HepG2 (cell line): ENCODE results near the gene ATG2A. TPM values are rescaled to one million over a fixed set of nuclear protein-coding genes. Genes with fewer than 3 reads are reported as not detected.

Source experiments
- CBX1 ChIP-seq: IDR thresholded peaks from one replicate; pipeline ENCODE4 v1.6.1; 2016; ENCODE audit warnings: antibody characterized with exemption, low read depth
- ELF4 ChIP-seq: sonication (generic); formaldehyde crosslinking; IDR thresholded peaks from 2 replicates; pipeline ENCODE4 v1.5.0; 2020; ENCODE audit warnings: missing genetic modification reagents, mild to moderate bottlenecking, moderate library complexity, borderline replicate concordance
- MTA1 ChIP-seq: sonication (generic); formaldehyde crosslinking; IDR thresholded peaks from 2 replicates; pipeline ENCODE4 v1.4.0; 2020; ENCODE audit warnings: missing genetic modification reagents, mild to moderate bottlenecking, borderline replicate concordance
- NBN ChIP-seq: fragments of 450-650 bp; conservative IDR thresholded peaks from 2 replicates; pipeline ENCODE4 v1.6.1; 2017
- ONECUT2 ChIP-seq: sonication (generic); formaldehyde crosslinking; IDR thresholded peaks from 2 replicates; pipeline ENCODE4 v1.4.0; 2020; ENCODE audit warnings: missing genetic modification reagents
- POGZ ChIP-seq: sonication (generic); formaldehyde crosslinking; IDR thresholded peaks from 2 replicates; pipeline ENCODE4 v1.4.0; 2020; ENCODE audit warnings: mild to moderate bottlenecking, missing genetic modification reagents
- SATB2 ChIP-seq: sonication (generic); formaldehyde crosslinking; IDR thresholded peaks from 2 replicates; pipeline ENCODE4 v1.5.0; 2020; ENCODE audit warnings: missing genetic modification reagents
- U2AF1 ChIP-seq: fragments of 200-400 bp; formaldehyde crosslinking; optimal IDR thresholded peaks from 2 replicates; pipeline ENCODE3; 2017; ENCODE audit warnings: mild to moderate bottlenecking, low read depth, low read length
- ZNF235 ChIP-seq: sonication (generic); formaldehyde crosslinking; IDR thresholded peaks from 2 replicates; pipeline ENCODE4 v1.8.1; 2023; ENCODE audit warnings: mild to moderate bottlenecking, missing genetic modification reagents, borderline replicate concordance
- ZNF432 ChIP-seq: sonication (generic); formaldehyde crosslinking; IDR thresholded peaks from 2 replicates; pipeline ENCODE4 v1.5.0; 2020; ENCODE audit warnings: missing genetic modification reagents, mild to moderate bottlenecking, borderline replicate concordance
- ZNF557 ChIP-seq: sonication (generic); formaldehyde crosslinking; IDR thresholded peaks from 2 replicates; pipeline ENCODE4 v1.4.0; 2020; ENCODE audit warnings: missing genetic modification reagents
- ZNF839 ChIP-seq: sonication (generic); formaldehyde crosslinking; IDR thresholded peaks from 2 replicates; pipeline ENCODE4 v1.4.0; 2020; ENCODE audit warnings: missing genetic modification reagents, mild to moderate bottlenecking, borderline replicate concordance
- polyA plus RNA-seq, 8 experiments: library from polyadenylated mRNA; depleted of rRNA in 3 of 8; stranded (reverse) in 7 of 8; unstranded in 1 of 8; fragments of >200 nt; fragmentation: Illumina TruSeq in 4 of 8; extraction: Trizol in 4 of 8; gene quantifications; 2 replicates each; pipeline versions ENCODE4 v1.2.1 to v1.2.3, GENCODE V29; 2011 to 2016; ENCODE audit warnings: low read depth in 4 of 8, missing spikeins in 1 of 8, mixed read lengths in 1 of 8; ENCODE audit not compliant: insufficient read depth in 1 of 8
- total RNA-seq, 5 experiments: library from RNA; depleted of rRNA; stranded (reverse); fragments of >200 nt; fragmentation: Illumina TruSeq; extraction: Trizol; gene quantifications; 2 replicates each; pipeline ENCODE4 v1.2.3, GENCODE V29; 2016; ENCODE audit warnings: low read depth in 1 of 5
- TF ChIP-seq, protein P1 (sequence below): sonication (generic); formaldehyde crosslinking; IDR thresholded peaks from 2 replicates; pipeline ENCODE4 v1.5.0; 2020; ENCODE audit warnings: mild to moderate bottlenecking, missing genetic modification reagents, borderline replicate concordance
- TF ChIP-seq, protein P2 (sequence below): sonication (generic); formaldehyde crosslinking; IDR thresholded peaks from 2 replicates; pipeline ENCODE4 v1.5.0; 2020; ENCODE audit warnings: mild to moderate bottlenecking, missing genetic modification reagents, borderline replicate concordance
- TF ChIP-seq, protein P3 (sequence below), 2 experiments: sonication (generic) in 1 of 2; formaldehyde crosslinking in 1 of 2; IDR thresholded peaks; 2 replicates each; pipeline versions ENCODE4 v1.5.1 to v1.6.1; 2011 to 2020; ENCODE audit warnings: borderline replicate concordance in 1 of 2, low read depth in 1 of 2, low read length in 1 of 2, mild to moderate bottlenecking in 1 of 2, missing genetic modification reagents in 1 of 2, moderate library complexity in 1 of 2
- TF ChIP-seq, protein P4 (sequence below): sonication (generic); formaldehyde crosslinking; IDR thresholded peaks from 2 replicates; pipeline ENCODE4 v1.9.0; 2022; ENCODE audit warnings: missing genetic modification reagents, mild to moderate bottlenecking, borderline replicate concordance
- TF ChIP-seq, protein P5 (sequence below): sonication (generic); formaldehyde crosslinking; IDR thresholded peaks from 2 replicates; pipeline ENCODE4 v1.5.0; 2020; ENCODE audit warnings: missing genetic modification reagents

The ATG2A gene
- total and polyA plus RNA-seq, 2 of the 13 experiments (the other 11 are each of a cell fraction or from before 2014, with no cell fraction given): 6.7 to 8.0 TPM

DNA sequence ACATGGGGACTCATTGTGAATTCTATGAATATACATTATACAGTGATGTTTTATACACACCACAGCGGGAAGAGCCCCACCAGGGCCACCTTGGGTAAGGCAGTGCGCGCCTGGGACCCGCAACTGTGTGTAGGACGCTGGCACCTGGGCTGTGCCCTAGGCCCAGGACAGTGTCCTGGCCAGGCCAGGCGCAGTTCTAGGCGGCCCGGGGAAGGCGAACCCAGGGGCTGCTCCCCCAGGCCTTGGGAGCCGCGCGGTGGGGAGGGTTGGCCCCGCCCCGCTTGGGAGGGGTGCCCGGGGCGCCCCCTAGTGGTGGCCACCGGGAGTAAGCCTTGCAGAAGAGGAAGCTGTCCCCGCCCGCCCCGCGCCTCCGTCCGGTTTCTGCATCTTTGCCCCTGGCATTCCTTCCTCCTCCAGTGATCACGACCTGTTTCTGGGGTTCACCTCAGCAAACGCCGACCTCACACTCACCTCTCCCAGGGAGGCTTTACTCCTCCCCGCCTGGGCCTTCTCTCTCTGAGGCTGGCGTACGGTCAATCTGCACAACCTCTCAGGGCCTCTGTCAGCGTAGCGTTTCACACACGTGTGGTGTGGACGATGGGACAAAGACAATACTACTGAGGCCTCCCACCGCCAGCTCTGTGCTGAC, 29.1 kb downstream of the ATG2A start (continued):
- TF ChIP-seq POGZ (CRISPR knock-in tag): peak; percentile 48; the same call in 1 of the 2 replicates
- TF ChIP-seq ZNF432 (CRISPR knock-in tag): no peak
- no peak for TF ChIP-seq SATB2 (CRISPR knock-in tag)
- TF ChIP-seq ELF4 (CRISPR knock-in tag): no peak
- peak; percentile 22; the same call in 1 of the 2 replicates for TF ChIP-seq MTA1 (CRISPR knock-in tag)
- TF ChIP-seq, protein P1, sequence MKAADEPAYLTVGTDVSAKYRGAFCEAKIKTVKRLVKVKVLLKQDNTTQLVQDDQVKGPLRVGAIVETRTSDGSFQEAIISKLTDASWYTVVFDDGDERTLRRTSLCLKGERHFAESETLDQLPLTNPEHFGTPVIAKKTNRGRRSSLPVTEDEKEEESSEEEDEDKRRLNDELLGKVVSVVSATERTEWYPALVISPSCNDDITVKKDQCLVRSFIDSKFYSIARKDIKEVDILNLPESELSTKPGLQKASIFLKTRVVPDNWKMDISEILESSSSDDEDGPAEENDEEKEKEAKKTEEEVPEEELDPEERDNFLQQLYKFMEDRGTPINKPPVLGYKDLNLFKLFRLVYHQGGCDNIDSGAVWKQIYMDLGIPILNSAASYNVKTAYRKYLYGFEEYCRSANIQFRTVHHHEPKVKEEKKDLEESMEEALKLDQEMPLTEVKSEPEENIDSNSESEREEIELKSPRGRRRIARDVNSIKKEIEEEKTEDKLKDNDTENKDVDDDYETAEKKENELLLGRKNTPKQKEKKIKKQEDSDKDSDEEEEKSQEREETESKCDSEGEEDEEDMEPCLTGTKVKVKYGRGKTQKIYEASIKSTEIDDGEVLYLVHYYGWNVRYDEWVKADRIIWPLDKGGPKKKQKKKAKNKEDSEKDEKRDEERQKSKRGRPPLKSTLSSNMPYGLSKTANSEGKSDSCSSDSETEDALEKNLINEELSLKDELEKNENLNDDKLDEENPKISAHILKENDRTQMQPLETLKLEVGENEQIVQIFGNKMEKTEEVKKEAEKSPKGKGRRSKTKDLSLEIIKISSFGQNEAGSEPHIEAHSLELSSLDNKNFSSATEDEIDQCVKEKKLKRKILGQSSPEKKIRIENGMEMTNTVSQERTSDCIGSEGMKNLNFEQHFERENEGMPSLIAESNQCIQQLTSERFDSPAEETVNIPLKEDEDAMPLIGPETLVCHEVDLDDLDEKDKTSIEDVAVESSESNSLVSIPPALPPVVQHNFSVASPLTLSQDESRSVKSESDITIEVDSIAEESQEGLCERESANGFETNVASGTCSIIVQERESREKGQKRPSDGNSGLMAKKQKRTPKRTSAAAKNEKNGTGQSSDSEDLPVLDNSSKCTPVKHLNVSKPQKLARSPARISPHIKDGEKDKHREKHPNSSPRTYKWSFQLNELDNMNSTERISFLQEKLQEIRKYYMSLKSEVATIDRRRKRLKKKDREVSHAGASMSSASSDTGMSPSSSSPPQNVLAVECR (CRISPR knock-in tag): peak; percentile 65; the same call in 1 of the 2 replicates
- TF ChIP-seq, protein P2, sequence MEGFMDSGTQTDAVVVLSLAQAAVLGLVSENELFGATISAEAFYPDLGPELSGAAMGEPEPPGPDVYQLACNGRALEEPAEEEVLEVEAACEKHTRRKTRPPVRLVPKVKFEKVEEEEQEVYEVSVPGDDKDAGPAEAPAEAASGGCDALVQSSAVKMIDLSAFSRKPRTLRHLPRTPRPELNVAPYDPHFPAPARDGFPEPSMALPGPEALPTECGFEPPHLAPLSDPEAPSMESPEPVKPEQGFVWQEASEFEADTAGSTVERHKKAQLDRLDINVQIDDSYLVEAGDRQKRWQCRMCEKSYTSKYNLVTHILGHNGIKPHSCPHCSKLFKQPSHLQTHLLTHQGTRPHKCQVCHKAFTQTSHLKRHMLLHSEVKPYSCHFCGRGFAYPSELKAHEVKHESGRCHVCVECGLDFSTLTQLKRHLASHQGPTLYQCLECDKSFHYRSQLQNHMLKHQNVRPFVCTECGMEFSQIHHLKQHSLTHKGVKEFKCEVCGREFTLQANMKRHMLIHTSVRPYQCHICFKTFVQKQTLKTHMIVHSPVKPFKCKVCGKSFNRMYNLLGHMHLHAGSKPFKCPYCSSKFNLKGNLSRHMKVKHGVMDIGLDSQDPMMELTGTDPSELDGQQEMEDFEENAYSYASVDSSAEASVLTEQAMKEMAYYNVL: peak; percentile 47; the same call in 1 of the 2 replicates
- TF ChIP-seq U2AF1: peak; percentile 8
- TF ChIP-seq, protein P3, sequence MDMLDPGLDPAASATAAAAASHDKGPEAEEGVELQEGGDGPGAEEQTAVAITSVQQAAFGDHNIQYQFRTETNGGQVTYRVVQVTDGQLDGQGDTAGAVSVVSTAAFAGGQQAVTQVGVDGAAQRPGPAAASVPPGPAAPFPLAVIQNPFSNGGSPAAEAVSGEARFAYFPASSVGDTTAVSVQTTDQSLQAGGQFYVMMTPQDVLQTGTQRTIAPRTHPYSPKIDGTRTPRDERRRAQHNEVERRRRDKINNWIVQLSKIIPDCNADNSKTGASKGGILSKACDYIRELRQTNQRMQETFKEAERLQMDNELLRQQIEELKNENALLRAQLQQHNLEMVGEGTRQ (IDR thresholded peaks at IDR 0.05; ENCODE audit: low read depth, low read length): no peak
- TF ChIP-seq, protein P3 (CRISPR knock-in tag; IDR thresholded peaks at IDR 0.05; ENCODE audit: borderline replicate concordance): no peak
- no peak for TF ChIP-seq NBN
- TF ChIP-seq ZNF557 (CRISPR knock-in tag): peak; percentile 64; the same call in 1 of the 2 replicates
- TF ChIP-seq ZNF839 (CRISPR knock-in tag): no peak
- TF ChIP-seq, protein P4, sequence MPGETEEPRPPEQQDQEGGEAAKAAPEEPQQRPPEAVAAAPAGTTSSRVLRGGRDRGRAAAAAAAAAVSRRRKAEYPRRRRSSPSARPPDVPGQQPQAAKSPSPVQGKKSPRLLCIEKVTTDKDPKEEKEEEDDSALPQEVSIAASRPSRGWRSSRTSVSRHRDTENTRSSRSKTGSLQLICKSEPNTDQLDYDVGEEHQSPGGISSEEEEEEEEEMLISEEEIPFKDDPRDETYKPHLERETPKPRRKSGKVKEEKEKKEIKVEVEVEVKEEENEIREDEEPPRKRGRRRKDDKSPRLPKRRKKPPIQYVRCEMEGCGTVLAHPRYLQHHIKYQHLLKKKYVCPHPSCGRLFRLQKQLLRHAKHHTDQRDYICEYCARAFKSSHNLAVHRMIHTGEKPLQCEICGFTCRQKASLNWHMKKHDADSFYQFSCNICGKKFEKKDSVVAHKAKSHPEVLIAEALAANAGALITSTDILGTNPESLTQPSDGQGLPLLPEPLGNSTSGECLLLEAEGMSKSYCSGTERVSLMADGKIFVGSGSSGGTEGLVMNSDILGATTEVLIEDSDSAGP: peak; percentile 65; the same call in 1 of the 2 replicates
- no peak for TF ChIP-seq CBX1
- no peak for TF ChIP-seq ONECUT2 (CRISPR knock-in tag)
- TF ChIP-seq, protein P5, sequence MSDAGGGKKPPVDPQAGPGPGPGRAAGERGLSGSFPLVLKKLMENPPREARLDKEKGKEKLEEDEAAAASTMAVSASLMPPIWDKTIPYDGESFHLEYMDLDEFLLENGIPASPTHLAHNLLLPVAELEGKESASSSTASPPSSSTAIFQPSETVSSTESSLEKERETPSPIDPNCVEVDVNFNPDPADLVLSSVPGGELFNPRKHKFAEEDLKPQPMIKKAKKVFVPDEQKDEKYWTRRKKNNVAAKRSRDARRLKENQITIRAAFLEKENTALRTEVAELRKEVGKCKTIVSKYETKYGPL (CRISPR knock-in tag): no peak
- TF ChIP-seq ZNF235 (CRISPR knock-in tag): no peak
